Measurements from ENCODE around the gene FGFRL1.
A peak's percentile ranks its signal among the peaks of the same experiment; 100 is the strongest.
"Not testable (repeated sequence)": the region's sequence is repeated elsewhere in the genome, so short reads cannot be mapped to it uniquely, and the experiment has no call there.

The FGFRL1 gene

GRCh38 chr4:973431-974397 is 37.7 kb upstream of the FGFRL1 start, which contains the start of gene DGKQ:
DGKQ (minus strand) TSS chr4:973569; CDS start chr4:973482, 87 bp downstream.
- peak; percentile 79 to 86 (median 84) for DNase-seq

GRCh38 chr4:974668-975067 is 36.8 kb upstream of the FGFRL1 start:
- no peak for DNase-seq

GRCh38 chr4:976016-976415 is 35.4 kb upstream of the FGFRL1 start:
- not testable (repeated sequence) for DNase-seq

GRCh38 chr4:978957-979701 is 32.3 kb upstream of the FGFRL1 start:
- no peak for DNase-seq

- no peak for DNase-seq
Measured at GRCh38 chr4:982291-982690, 29.1 kb upstream of the FGFRL1 start.

- DNase-seq, result no peak
Measured at GRCh38 chr4:982814-983213, 28.6 kb upstream of the FGFRL1 start.

GRCh38 chr4:984336-985054 is 26.9 kb upstream of the FGFRL1 start:
- no peak for DNase-seq

GRCh38 chr4:985123-985830 is 26.1 kb upstream of the FGFRL1 start:
- peak; percentile 38 to 60 (median 48) for DNase-seq

- no peak for DNase-seq
Measured at GRCh38 chr4:986428-986878, 25.0 kb upstream of the FGFRL1 start.

- peak; percentile 57 to 81 (median 70) for DNase-seq
Measured at GRCh38 chr4:986879-987623, 24.4 kb upstream of the FGFRL1 start, which contains the start of gene IDUA. IDUA (plus strand) TSS chr4:987044; CDS start chr4:987085, 41 bp downstream.

GRCh38 chr4:987624-988513 is 23.6 kb upstream of the FGFRL1 start:
- DNase-seq, result no peak

- no peak for DNase-seq
Measured at GRCh38 chr4:988726-989721, 22.4 kb upstream of the FGFRL1 start.

GRCh38 chr4:989722-990471 is 21.5 kb upstream of the FGFRL1 start:
- DNase-seq, result no peak

GRCh38 chr4:990746-991367 is 20.6 kb upstream of the FGFRL1 start:
- no peak for DNase-seq

- no peak for DNase-seq
Measured at GRCh38 chr4:991451-992296, 19.8 kb upstream of the FGFRL1 start.

GRCh38 chr4:992297-993110 is 18.9 kb upstream of the FGFRL1 start:
- no peak for DNase-seq

Measured in activated CD4-positive, CD25-positive, alpha-beta regulatory T cell (primary cell).